K562 (cell line): ENCODE measurements around the gene GPR15LG. TPM values are rescaled to one million over a fixed set of nuclear protein-coding genes. Genes with fewer than 3 reads are reported as not detected.

Source experiments
- CHAMP1 ChIP-seq: fragments of 450-650 bp; IDR thresholded peaks from 2 replicates; pipeline ENCODE4 v1.6.1; 2016; ENCODE audit warnings: mild to moderate bottlenecking
- DEAF1 ChIP-seq: fragments of 450-650 bp; formaldehyde crosslinking; IDR thresholded peaks from 2 replicates; pipeline ENCODE4 v1.4.0; 2020; ENCODE audit warnings: mild to moderate bottlenecking, moderate library complexity
- ELF4 ChIP-seq: fragments of 450-650 bp; formaldehyde crosslinking; IDR thresholded peaks from 2 replicates; pipeline ENCODE4 v1.4.0; 2022; ENCODE audit warnings: missing genetic modification characterization
- MXI1 ChIP-seq: IDR thresholded peaks from 2 replicates; pipeline ENCODE4 v1.6.1; 2011; ENCODE audit warnings: low read depth, mild to moderate bottlenecking, improper control_type of control experiment, low read length
- NELFE ChIP-seq: IDR thresholded peaks from 2 replicates; pipeline ENCODE4 v1.6.1; 2011; ENCODE audit warnings: mild to moderate bottlenecking; ENCODE audit not compliant: insufficient read depth, insufficient read length
- NEUROD1 ChIP-seq: fragments of 150-350 bp; IDR thresholded peaks from 2 replicates; pipeline ENCODE4 v1.6.1; 2014; ENCODE audit warnings: borderline replicate concordance, low read length, low read depth; ENCODE audit not compliant: partially characterized antibody
- NFATC3 ChIP-seq: fragments of 450-650 bp; IDR thresholded peaks from 2 replicates; pipeline ENCODE4 v1.6.1; 2017; ENCODE audit warnings: mild to moderate bottlenecking
- PML ChIP-seq: IDR thresholded peaks from 2 replicates; pipeline ENCODE4 v1.6.1; 2012; ENCODE audit warnings: low read length, inconsistent platforms
- SIN3A ChIP-seq, 2 experiments: fragments of 150-350 bp in 1 of 2; IDR thresholded peaks; 2 replicates each; pipeline ENCODE4 v1.6.1; 2011 to 2016; ENCODE audit warnings: borderline replicate concordance in 2 of 2, low read depth in 2 of 2, low read length in 2 of 2, mild to moderate bottlenecking in 2 of 2, moderate library complexity in 2 of 2; ENCODE audit not compliant: control insufficient read depth in 1 of 2
- SP2 ChIP-seq: IDR thresholded peaks from 2 replicates; pipeline ENCODE4 v1.6.1; 2011; ENCODE audit warnings: mild to moderate bottlenecking, low read depth, low read length, moderate library complexity; ENCODE audit not compliant: poor library complexity, severe bottlenecking; ENCODE audit errors: extremely low read depth
- ZBTB43 ChIP-seq: sonication (generic); formaldehyde crosslinking; IDR thresholded peaks from 2 replicates; pipeline ENCODE4 v1.8.0; 2023; ENCODE audit warnings: mild to moderate bottlenecking, missing genetic modification reagents
- ZNF318 ChIP-seq, 2 experiments: fragments of 450-650 bp; IDR thresholded peaks; 2 replicates each; pipeline ENCODE4 v1.6.1; 2016; ENCODE audit warnings: mild to moderate bottlenecking in 2 of 2, borderline replicate concordance in 1 of 2, low read depth in 1 of 2, moderate library complexity in 1 of 2
- ZNF431 ChIP-seq: sonication (generic); formaldehyde crosslinking; IDR thresholded peaks from 2 replicates; pipeline ENCODE4 v1.8.0; 2022; ENCODE audit warnings: mild to moderate bottlenecking, missing genetic modification reagents
- ZNF699 ChIP-seq: fragments of 250-450 bp; sonication (Bioruptor Pico); IDR thresholded peaks from 2 replicates; pipeline ENCODE4 v1.8.0; 2021; ENCODE audit warnings: mild to moderate bottlenecking, moderate library complexity; ENCODE audit not compliant: insufficient replicate concordance
- ZSCAN29 ChIP-seq: fragments of 450-650 bp; IDR thresholded peaks from 2 replicates; pipeline ENCODE4 v1.6.1; 2017
- polyA plus RNA-seq, 8 experiments: library from polyadenylated mRNA; depleted of rRNA in 4 of 8; stranded (reverse) in 5 of 8; unstranded in 3 of 8; fragments of >200 nt; fragmentation: Nextera tagmentation in 2 of 8; fragmentation: Illumina TruSeq in 1 of 8; extraction: Ambion mirVana in 2 of 8; extraction: Trizol in 1 of 8; gene quantifications; 2 replicates each; pipeline versions ENCODE4 v1.2.1 to v1.2.3, GENCODE V29; 2011 to 2014; ENCODE audit warnings: inconsistent platforms in 1 of 8, missing spikeins in 1 of 8
- total RNA-seq, 7 experiments: library from RNA; depleted of rRNA in 6 of 7; stranded (reverse); fragments of >200 nt in 6 of 7; fragmentation: Illumina TruSeq in 2 of 7; extraction: Trizol in 2 of 7; gene quantifications; 2 replicates each; pipeline versions ENCODE4 v1.2.1 to v1.2.3, GENCODE V29; 2011 to 2021; ENCODE audit warnings: low replicate concordance in 1 of 7

GPR15LG gene
- total and polyA plus RNA-seq, 9 of the 15 experiments (the other 6 are each of a cell fraction or from before 2014, with no cell fraction given): 0.51 TPM; not detected in 8

GRCh38 chr10:84178160-84178609 is 4.6 kb downstream of the GPR15LG start (continued):
- no peak for TF ChIP-seq CHAMP1
- TF ChIP-seq NEUROD1: no peak
- no peak for TF ChIP-seq ZSCAN29
- no peak for TF ChIP-seq ZNF318 (IDR thresholded peaks at IDR 0.05; ENCODE audit: borderline replicate concordance in 1 of 2, low read depth in 1 of 2)
- no peak for TF ChIP-seq NFATC3
- TF ChIP-seq MXI1: no peak
- no peak for TF ChIP-seq ZBTB43
- no peak for TF ChIP-seq ZNF431 (CRISPR knock-in tag)
- no peak for TF ChIP-seq SIN3A (IDR thresholded peaks at IDR 0.05; ENCODE audit: borderline replicate concordance in 2 of 2, control insufficient read depth in 1 of 2, low read depth in 2 of 2, low read length in 2 of 2)
- TF ChIP-seq NELFE: no peak
- no peak for TF ChIP-seq PML
- peak; percentile 74 for TF ChIP-seq ELF4 (CRISPR knock-in tag)
- no peak for TF ChIP-seq SP2
- no peak for TF ChIP-seq ZNF699 (CRISPR knock-in tag)
- no peak for TF ChIP-seq DEAF1 (CRISPR knock-in tag)
